PC-3 (cell line): ENCODE measurements around the gene NREP. TPM values are rescaled to one million over a fixed set of nuclear protein-coding genes. Genes with fewer than 3 reads are reported as not detected.

Source experiments
- ATAC-seq: fragments of 200-7000 bp; cut with Tn5 transposase; 2 replicates; pipeline ENCODE4 v1.9.1; 2020; ENCODE audit warnings: mild to moderate bottlenecking, moderate library complexity
- BruUV-seq: library from RNA; stranded (reverse); fragments of 400-500 nt; replicated peaks from 2 replicates; lab custom pipeline; 2021; lab: Mats Ljungman, UMichigan
- CTCF ChIA-PET: fragments of 300-600 bp; sonication (Branson Sonifier 250); formaldehyde crosslinking; loops from one replicate; lab custom pipeline; 2022; ENCODE audit warnings: antibody characterized with exemption; lab: Charles Lee
- POLR2A ChIA-PET: fragments of 300-600 bp; sonication (Branson Sonifier 250); formaldehyde crosslinking; loops from one replicate; lab custom pipeline; 2022; ENCODE audit warnings: antibody characterized with exemption; ENCODE audit not compliant: unreplicated experiment; lab: Charles Lee
- DNase-seq: peaks from one replicate; pipeline ENCODE4 v3.0.0-alpha.2; 2015
- H2AFZ ChIP-seq: fragments of 300-600 bp; sonication (generic); 2 replicates; pipeline ENCODE4 v1.6.0; 2016; ENCODE audit warnings: antibody characterized with exemption, low read length
- H3F3A ChIP-seq: fragments of 300-600 bp; sonication (generic); one replicate; pipeline ENCODE4 v1.6.0; 2017; ENCODE audit warnings: antibody characterized with exemption, low read length, control low read depth, mild to moderate bottlenecking; ENCODE audit not compliant: unreplicated experiment
- H3K27ac ChIP-seq: fragments of 300-600 bp; sonication (generic); 2 replicates; pipeline ENCODE4 v1.5.1; 2016; ENCODE audit warnings: mild to moderate bottlenecking, low read length
- H3K27me3 ChIP-seq: fragments of 300-600 bp; sonication (generic); 2 replicates; pipeline ENCODE4 v1.6.1; 2016; ENCODE audit warnings: low read length, mixed read lengths
- H3K36me3 ChIP-seq: fragments of 300-600 bp; sonication (generic); 2 replicates; pipeline ENCODE4 v1.6.1; 2016; ENCODE audit warnings: low read depth, mixed run types, low read length, mixed read lengths
- H3K4me1 ChIP-seq: fragments of 300-600 bp; sonication (generic); 2 replicates; pipeline ENCODE4 v1.5.1; 2016; ENCODE audit warnings: low read length; ENCODE audit not compliant: insufficient read depth
- H3K4me2 ChIP-seq: fragments of 300-600 bp; sonication (generic); 2 replicates; pipeline ENCODE4 v1.6.0; 2016; ENCODE audit warnings: low read length
- H3K4me3 ChIP-seq: fragments of 300-600 bp; sonication (generic); 2 replicates; pipeline ENCODE4 v1.5.1; 2016; ENCODE audit warnings: mild to moderate bottlenecking, low read length, mixed read lengths
- H3K79me2 ChIP-seq: fragments of 300-600 bp; sonication (generic); 2 replicates; pipeline ENCODE4 v1.6.1; 2017; ENCODE audit warnings: low read length, mixed read lengths
- H3K9ac ChIP-seq: fragments of 300-600 bp; sonication (generic); 2 replicates; pipeline ENCODE4 v1.6.0; 2016; ENCODE audit warnings: mild to moderate bottlenecking, low read length
- H3K9me2 ChIP-seq: fragments of 300-600 bp; sonication (generic); replicated peaks from 2 replicates; pipeline ENCODE4 v1.6.1; 2016; ENCODE audit warnings: mixed run types, low read length, mixed read lengths
- H3K9me3 ChIP-seq: fragments of 300-600 bp; sonication (generic); 2 replicates; pipeline ENCODE4 v1.6.1; 2016; ENCODE audit warnings: low read length, mixed read lengths
- H4K20me1 ChIP-seq: fragments of 300-600 bp; sonication (generic); 2 replicates; pipeline ENCODE4 v1.6.1; 2016; ENCODE audit warnings: low read length, mixed read lengths
- EZH2 ChIP-seq: fragments of 300-600 bp; sonication (generic); IDR thresholded peaks from one replicate; pipeline ENCODE4 v1.6.1; 2017; ENCODE audit warnings: antibody characterized with exemption, mild to moderate bottlenecking, low read length; ENCODE audit not compliant: unreplicated experiment
- EZH2phosphoT487 ChIP-seq: fragments of 300-600 bp; sonication (generic); IDR thresholded peaks from 2 replicates; pipeline ENCODE4 v1.6.1; 2018; ENCODE audit warnings: mild to moderate bottlenecking, antibody characterized with exemption, low read length, borderline replicate concordance
- intact Hi-C: fragments of 100-400 bp; cut with micrococcal nuclease; formaldehyde crosslinking; loops from 2 replicates; pipeline ENCODE4 v1.9.0; 2023
- total RNA-seq: library from RNA; depleted of rRNA; stranded (reverse); fragments of >200 nt; gene quantifications from 2 replicates; pipeline ENCODE4 v1.2.3, GENCODE V29; 2014
- TF ChIP-seq, protein P1 (sequence below): fragments of 300-600 bp; sonication (generic); conservative IDR thresholded peaks from 2 replicates; pipeline ENCODE4 v1.5.1; 2017; ENCODE audit warnings: antibody characterized with exemption, low read depth, mild to moderate bottlenecking, low read length

NREP gene
- total RNA-seq, 1 experiment from 2014 or later, result 22.6 TPM

DNA sequence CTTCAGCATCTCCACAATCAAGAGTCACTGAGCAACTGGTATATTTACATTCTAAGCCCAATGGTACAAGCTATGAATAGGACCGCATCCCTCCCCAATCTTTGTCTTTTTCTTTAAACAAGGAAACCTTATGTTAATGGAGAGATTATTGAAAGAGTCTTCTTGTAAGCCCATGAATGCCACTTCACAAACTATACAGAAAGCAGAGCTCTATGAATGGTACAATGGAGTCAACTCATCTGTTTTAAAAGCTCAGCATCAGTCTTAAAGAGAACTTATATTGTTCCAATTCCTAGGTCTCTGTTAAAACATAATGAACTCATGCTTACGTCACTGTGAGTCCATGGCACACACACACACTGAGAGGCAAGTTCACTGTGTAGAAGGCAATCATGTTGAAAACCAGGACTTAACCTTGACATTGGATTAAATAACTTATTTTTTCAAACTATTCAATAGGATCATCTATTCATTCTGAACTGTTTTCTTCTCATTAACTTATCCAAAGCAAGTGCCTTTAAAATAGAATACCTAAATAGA is 4.5 kb downstream of the NREP start:
- Histone ChIP-seq H3K36me3 (no peaks in the 10 kb centered on the region), H4K20me1 (no peaks in the 10 kb centered on the region), H3K79me2 (peaks cover 37% of the 10 kb centered on the region), H3K27me3 (no peaks in the 10 kb centered on the region), H3K4me1 (peaks cover 53% of the 10 kb centered on the region), H3K9me2 (no peaks in the 10 kb centered on the region), H3K4me3 (no peak overlapping the region), H3K4me2 (no peak overlapping the region), H3K27ac (no peak overlapping the region), H3F3A (peaks cover 6% of the 10 kb centered on the region), H3K9ac (no peak overlapping the region), H2AFZ (no peak overlapping the region), H3K9me3 (no peaks in the 10 kb centered on the region)
- intact Hi-C loops, result loop anchor here (10.0 kb wide), 1 partner anchor 242 kb away; no protein-coding TSS in a partner anchor
- CTCF ChIA-PET, result no interaction called here
- BruUV-seq, result no TSS peak
- no peak for TF ChIP-seq EZH2
- no peak for TF ChIP-seq EZH2phosphoT487
- TF ChIP-seq, protein P1, sequence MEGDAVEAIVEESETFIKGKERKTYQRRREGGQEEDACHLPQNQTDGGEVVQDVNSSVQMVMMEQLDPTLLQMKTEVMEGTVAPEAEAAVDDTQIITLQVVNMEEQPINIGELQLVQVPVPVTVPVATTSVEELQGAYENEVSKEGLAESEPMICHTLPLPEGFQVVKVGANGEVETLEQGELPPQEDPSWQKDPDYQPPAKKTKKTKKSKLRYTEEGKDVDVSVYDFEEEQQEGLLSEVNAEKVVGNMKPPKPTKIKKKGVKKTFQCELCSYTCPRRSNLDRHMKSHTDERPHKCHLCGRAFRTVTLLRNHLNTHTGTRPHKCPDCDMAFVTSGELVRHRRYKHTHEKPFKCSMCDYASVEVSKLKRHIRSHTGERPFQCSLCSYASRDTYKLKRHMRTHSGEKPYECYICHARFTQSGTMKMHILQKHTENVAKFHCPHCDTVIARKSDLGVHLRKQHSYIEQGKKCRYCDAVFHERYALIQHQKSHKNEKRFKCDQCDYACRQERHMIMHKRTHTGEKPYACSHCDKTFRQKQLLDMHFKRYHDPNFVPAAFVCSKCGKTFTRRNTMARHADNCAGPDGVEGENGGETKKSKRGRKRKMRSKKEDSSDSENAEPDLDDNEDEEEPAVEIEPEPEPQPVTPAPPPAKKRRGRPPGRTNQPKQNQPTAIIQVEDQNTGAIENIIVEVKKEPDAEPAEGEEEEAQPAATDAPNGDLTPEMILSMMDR, result no peak
- ATAC-seq (no peak), DNase-seq (no peak)
- POLR2A ChIA-PET, result no interaction called here

DNA sequence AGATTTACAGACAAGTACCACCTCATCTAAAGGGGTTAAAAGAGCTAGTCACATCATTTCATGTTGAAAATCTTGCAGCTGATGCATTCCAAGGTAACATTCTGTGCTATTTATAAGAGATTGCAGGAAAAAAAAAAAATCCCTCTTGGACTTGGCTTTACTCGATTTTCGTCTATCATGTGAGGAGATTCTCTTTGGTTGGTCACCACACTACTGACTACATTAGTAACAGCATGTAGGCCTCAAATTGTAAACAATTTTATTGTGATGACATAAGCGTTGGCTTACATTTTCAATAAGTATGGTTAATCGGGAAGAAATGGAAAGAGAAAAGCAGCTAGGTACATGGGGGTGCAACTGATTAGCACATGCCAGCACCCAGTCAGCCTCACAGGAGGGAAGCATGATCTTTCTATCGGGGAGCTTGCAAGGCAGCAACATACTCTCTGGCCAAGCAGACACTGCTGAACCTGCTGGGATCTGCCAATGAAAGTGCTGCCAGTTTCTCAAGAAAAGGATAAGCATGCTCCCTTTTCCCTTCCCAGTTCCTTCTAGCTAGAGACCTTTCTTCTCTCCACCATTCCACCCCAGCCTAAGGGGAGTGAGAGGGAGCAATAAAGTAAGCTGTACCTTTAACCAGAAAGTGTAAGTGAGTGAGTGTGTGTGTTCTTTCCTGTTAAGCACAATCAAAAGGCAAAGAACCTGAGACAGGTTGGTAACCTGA is 7.5 kb downstream of the NREP start:
- Histone ChIP-seq H3K9me2 (no peaks in the 10 kb centered on the region), H3K27ac (peak overlapping the region; percentile 99), H3K36me3 (no peaks in the 10 kb centered on the region), H3K27me3 (no peaks in the 10 kb centered on the region), H3K4me2 (no peak overlapping the region), H2AFZ (no peak overlapping the region), H3K4me1 (peaks cover 49% of the 10 kb centered on the region), H3K9me3 (no peaks in the 10 kb centered on the region), H3K79me2 (peaks cover 17% of the 10 kb centered on the region), H3K4me3 (no peak overlapping the region), H4K20me1 (no peaks in the 10 kb centered on the region), H3F3A (peaks cover 6% of the 10 kb centered on the region), H3K9ac (no peak overlapping the region)
- ATAC-seq, result no peak
- no TSS peak for BruUV-seq
- CTCF ChIA-PET, result interaction anchor here (0.6 to 0.8 kb wide), 3 partner anchors 80 to 671 kb away, joined by 3 read pairs; no protein-coding TSS in a partner anchor
- TF ChIP-seq EZH2phosphoT487 (no peak), EZH2 (no peak)
- TF ChIP-seq, protein P1, result no peak
- no peak for DNase-seq
- POLR2A ChIA-PET, result interaction anchor here (0.6 kb wide), 1 partner anchor 248 kb away, joined by 5 read pairs; no protein-coding TSS in a partner anchor
- intact Hi-C loops, result loop anchor here (2.0 to 10.0 kb wide), 4 partner anchors 47 to 245 kb away; no protein-coding TSS in a partner anchor
